ENCODE measurements around the gene MAPT. TPM values are rescaled to one million over a fixed set of nuclear protein-coding genes. Genes with fewer than 3 reads are reported as not detected.

Gene MAPT
- total and polyA plus RNA-seq, 2 of the 13 experiments (the other 11 are each of a cell fraction or from before 2014, with no cell fraction given), result 2.1 to 2.8 TPM

DNA sequence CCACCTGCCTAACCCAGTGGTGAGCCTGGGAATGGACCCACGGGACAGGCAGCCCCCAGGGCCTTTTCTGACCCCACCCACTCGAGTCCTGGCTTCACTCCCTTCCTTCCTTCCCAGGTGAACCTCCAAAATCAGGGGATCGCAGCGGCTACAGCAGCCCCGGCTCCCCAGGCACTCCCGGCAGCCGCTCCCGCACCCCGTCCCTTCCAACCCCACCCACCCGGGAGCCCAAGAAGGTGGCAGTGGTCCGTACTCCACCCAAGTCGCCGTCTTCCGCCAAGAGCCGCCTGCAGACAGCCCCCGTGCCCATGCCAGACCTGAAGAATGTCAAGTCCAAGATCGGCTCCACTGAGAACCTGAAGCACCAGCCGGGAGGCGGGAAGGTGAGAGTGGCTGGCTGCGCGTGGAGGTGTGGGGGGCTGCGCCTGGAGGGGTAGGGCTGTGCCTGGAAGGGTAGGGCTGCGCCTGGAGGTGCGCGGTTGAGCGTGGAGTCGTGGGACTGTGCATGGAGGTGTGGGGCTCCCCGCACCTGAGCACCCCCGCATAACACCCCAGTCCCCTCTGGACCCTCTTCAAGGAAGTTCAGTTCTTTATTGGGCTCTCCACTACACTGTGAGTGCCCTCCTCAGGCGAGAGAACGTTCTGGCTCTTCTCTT is 102.1 kb downstream of the MAPT start:
- in situ Hi-C loops (cut with HindIII; ENCODE audit: extremely low pct_ligation_motif_present, low pct_unique_long_range_greater_than_20kb) (no loop called here), intact Hi-C loops (cut with micrococcal nuclease; ENCODE audit: unreplicated experiment) (no loop called here)
- no peak overlapping the region for H3K4me3 ChIP-seq (replicated peaks in 1 of 3; ENCODE audit: insufficient read depth in 1 of 3, low read depth in 2 of 3, low read length in 3 of 3)
- no peak for FAIRE-seq
- H4K20me1 ChIP-seq (ENCODE audit: insufficient read depth, low read length), result no peaks in the 10 kb centered on the region
- H3K27ac ChIP-seq (ENCODE audit: extremely low read length, insufficient read depth, low read length), result no peak overlapping the region
- H3K4me1 ChIP-seq (ENCODE audit: insufficient read depth, low read length), result peaks cover 29% of the 10 kb centered on the region
- H3K4me2 ChIP-seq (ENCODE audit: low read depth, low read length), result no peak overlapping the region
- 77% methylated on average over 25 of the region's 31 CpGs for WGBS (ENCODE audit: low lambda C conversion rate)
- ChIA-PET POLR2A (no interaction called here), CTCF (ENCODE audit: low intra/inter-chr PET ratio, low total read pairs) (no interaction called here)
- H3K79me2 ChIP-seq (ENCODE audit: insufficient read depth, low read length), result no peaks in the 10 kb centered on the region
- TF ChIP-seq, protein P1, sequence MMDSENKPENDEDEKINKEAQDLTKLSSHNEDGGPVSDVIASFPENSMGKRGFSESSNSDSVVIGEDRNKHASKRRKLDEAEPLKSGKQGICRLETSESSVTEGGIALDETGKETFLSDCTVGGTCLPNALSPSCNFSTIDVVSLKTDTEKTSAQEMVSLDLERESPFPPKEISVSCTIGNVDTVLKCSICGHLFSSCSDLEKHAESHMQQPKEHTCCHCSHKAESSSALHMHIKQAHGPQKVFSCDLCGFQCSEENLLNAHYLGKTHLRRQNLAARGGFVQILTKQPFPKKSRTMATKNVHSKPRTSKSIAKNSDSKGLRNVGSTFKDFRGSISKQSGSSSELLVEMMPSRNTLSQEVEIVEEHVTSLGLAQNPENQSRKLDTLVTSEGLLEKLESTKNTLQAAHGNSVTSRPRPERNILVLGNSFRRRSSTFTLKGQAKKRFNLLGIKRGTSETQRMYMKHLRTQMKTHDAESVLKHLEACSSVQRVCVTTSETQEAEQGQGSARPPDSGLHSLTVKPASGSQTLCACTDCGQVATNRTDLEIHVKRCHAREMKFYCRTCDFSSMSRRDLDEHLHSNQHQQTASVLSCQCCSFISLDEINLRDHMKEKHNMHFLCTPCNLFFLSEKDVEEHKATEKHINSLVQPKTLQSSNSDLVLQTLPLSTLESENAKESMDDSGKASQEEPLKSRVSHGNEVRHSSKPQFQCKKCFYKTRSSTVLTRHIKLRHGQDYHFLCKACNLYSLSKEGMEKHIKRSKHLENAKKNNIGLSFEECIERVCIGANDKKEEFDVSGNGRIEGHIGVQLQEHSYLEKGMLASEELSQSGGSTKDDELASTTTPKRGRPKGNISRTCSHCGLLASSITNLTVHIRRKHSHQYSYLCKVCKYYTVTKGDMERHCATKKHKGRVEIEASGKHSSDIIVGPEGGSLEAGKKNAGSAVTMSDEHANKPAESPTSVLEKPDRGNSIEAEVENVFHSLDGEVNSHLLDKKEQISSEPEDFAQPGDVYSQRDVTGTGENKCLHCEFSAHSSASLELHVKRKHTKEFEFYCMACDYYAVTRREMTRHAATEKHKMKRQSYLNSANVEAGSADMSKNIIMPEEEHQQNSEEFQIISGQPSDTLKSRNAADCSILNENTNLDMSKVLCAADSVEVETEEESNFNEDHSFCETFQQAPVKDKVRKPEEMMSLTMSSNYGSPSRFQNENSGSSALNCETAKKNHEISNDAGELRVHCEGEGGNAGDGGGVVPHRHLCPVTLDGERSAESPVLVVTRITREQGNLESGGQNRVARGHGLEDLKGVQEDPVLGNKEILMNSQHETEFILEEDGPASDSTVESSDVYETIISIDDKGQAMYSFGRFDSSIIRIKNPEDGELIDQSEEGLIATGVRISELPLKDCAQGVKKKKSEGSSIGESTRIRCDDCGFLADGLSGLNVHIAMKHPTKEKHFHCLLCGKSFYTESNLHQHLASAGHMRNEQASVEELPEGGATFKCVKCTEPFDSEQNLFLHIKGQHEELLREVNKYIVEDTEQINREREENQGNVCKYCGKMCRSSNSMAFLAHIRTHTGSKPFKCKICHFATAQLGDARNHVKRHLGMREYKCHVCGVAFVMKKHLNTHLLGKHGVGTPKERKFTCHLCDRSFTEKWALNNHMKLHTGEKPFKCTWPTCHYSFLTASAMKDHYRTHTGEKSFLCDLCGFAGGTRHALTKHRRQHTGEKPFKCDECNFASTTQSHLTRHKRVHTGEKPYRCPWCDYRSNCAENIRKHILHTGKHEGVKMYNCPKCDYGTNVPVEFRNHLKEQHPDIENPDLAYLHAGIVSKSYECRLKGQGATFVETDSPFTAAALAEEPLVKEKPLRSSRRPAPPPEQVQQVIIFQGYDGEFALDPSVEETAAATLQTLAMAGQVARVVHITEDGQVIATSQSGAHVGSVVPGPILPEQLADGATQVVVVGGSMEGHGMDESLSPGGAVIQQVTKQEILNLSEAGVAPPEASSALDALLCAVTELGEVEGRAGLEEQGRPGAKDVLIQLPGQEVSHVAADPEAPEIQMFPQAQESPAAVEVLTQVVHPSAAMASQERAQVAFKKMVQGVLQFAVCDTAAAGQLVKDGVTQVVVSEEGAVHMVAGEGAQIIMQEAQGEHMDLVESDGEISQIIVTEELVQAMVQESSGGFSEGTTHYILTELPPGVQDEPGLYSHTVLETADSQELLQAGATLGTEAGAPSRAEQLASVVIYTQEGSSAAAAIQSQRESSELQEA (CRISPR knock-in tag; IDR thresholded peaks at IDR 0.05; ENCODE audit: not compliant biosample characterization), result peak; percentile 8
- no peak for TF ChIP-seq ZNF883 (CRISPR knock-in tag; IDR thresholded peaks at IDR 0.05; ENCODE audit: not compliant biosample characterization)
- no peak for TF ChIP-seq ZNF230 (CRISPR knock-in tag; IDR thresholded peaks at IDR 0.05)
- TF ChIP-seq, protein P2, sequence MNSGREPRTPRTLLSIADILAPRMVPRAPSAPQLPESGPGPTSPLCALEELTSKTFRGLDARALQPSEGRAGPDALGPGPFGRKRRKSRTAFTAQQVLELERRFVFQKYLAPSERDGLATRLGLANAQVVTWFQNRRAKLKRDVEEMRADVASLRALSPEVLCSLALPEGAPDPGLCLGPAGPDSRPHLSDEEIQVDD (CRISPR knock-in tag; IDR thresholded peaks at IDR 0.05; ENCODE audit: borderline replicate concordance), result no peak
- no peak for TF ChIP-seq MXD4 (CRISPR knock-in tag; IDR thresholded peaks at IDR 0.05)
- H3K27me3 ChIP-seq (ENCODE audit: control insufficient read depth in 1 of 2, insufficient read depth in 2 of 2, low read length in 2 of 2), result 0 out of 5 replicates have a peak, but pooled peaks cover 0 to 1% of the 10 kb centered on the region in 2 experiments
- no TSS peak for BruUV-seq (replicated peaks)
- H3K36me3 ChIP-seq (replicated peaks in 1 of 2; ENCODE audit: control insufficient read depth in 1 of 2, insufficient read depth in 2 of 2, low read length in 2 of 2), result no peaks in the 10 kb centered on the region
- DNase-seq (ENCODE audit: low spot score), result no peak
- no peak for ATAC-seq
- no peak overlapping the region for H3K9ac ChIP-seq (ENCODE audit: insufficient read depth, low read depth, low read length)
- no peaks in the 10 kb centered on the region for H3K9me3 ChIP-seq (ENCODE audit: low read length)
- H2AFZ ChIP-seq (ENCODE audit: low read length), result no peak overlapping the region

All from HepG2 (cell line).